Right lobe of liver (tissue), 6 donors: Measurements from ENCODE around the gene MSMO1. TPM values are rescaled to one million over a fixed set of nuclear protein-coding genes. Genes with fewer than 3 reads are reported as not detected.

Experiments used
- ATAC-seq, 4 donors: fragments of 200-7000 bp; cut with Tn5 transposase; one replicate each; pipeline ENCODE4 v1.9.1; 2020; ENCODE audit warnings: mild to moderate bottlenecking in 4 of 4, moderate library complexity in 4 of 4
- DNase-seq, 3 donors: peaks; one replicate each; pipeline ENCODE4 v3.0.0-alpha.2; 2020
- H3K27ac ChIP-seq, 3 donors: fragments of 200-600 bp; one replicate each; pipeline ENCODE4 v1.8.0; 2022
- H3K27me3 ChIP-seq, 2 donors: fragments of 200-600 bp; one replicate each; pipeline ENCODE4 v1.8.0; 2022
- H3K36me3 ChIP-seq, 4 donors: fragments of 200-600 bp; sonication (generic) in 1 of 4; one replicate each; pipeline versions ENCODE4 v1.5.1 to v1.8.0; 2017 to 2022; ENCODE audit warnings: control low read depth in 1 of 4
- H3K4me1 ChIP-seq, 4 donors: fragments of 200-600 bp; sonication (generic) in 1 of 4; one replicate each; pipeline versions ENCODE4 v1.5.1 to v1.8.0; 2017 to 2022; ENCODE audit warnings: control low read depth in 1 of 4
- H3K4me3 ChIP-seq, 3 donors: fragments of 200-600 bp; one replicate each; pipeline ENCODE4 v1.8.0; 2022
- H3K9me3 ChIP-seq, 4 donors: fragments of 200-600 bp; sonication (generic) in 1 of 4; one replicate each; pipeline versions ENCODE4 v1.5.1 to v1.8.0; 2017 to 2022; ENCODE audit warnings: control low read depth in 1 of 4
- CTCF ChIP-seq, 4 donors: fragments of 200-600 bp in 3 of 4; fragments of 450-650 bp in 1 of 4; IDR thresholded peaks; one replicate each; pipeline versions ENCODE4 v1.5.1 to v1.8.0; 2016 to 2022; ENCODE audit warnings: antibody characterized with exemption in 4 of 4, mild to moderate bottlenecking in 2 of 4
- POLR2A ChIP-seq: fragments of 450-650 bp; IDR thresholded peaks from one replicate; pipeline ENCODE4 v1.6.1; 2017; ENCODE audit warnings: antibody characterized with exemption, mild to moderate bottlenecking
- WGBS: methylation state at CpG from one replicate; pipeline ENCODE4 v1.1.6; 2018; ENCODE audit warnings: low coverage, low lambda C conversion rate; ENCODE audit not compliant: insufficient coverage; ENCODE audit errors: missing lambda C conversion rate; 5-methylcytosine and 5-hydroxymethylcytosine counted together
- intact Hi-C, 2 donors: fragments of 100-400 bp; cut with DNase I; formaldehyde crosslinking; loops; one replicate each; pipeline versions ENCODE4 v1.11.2 to v1.14.1; 2022
- total RNA-seq, 6 experiments: library from RNA; depleted of rRNA in 2 of 6; stranded (reverse); fragments of >200 nt in 2 of 6; fragmentation: NEBNext Ultra II Directional in 3 of 6; extraction: Animal tissue kit (Norgen Biotek cat#: 25700) in 3 of 6; gene quantifications; one replicate each; pipeline versions ENCODE4 v1.1.0 to v1.2.4, GENCODE V29; 2016 to 2023
- donor health status: DM: no; HTN: yes; CAD: no.
- donor health status: DM: no; HTN: no; CAD: no.
- donor health status: DM: no; HTN: no; CAD: no.
- donor health status: DM: no; HTN: yes; CAD: no.
- donor health status: DM: no; HTN: yes; CAD: no.

The MSMO1 gene
- total RNA-seq, 6 experiments from 2014 or later: 81.8 to 368 (median 122) TPM

GRCh38 chr4:165319030-165319429 is 8.4 kb upstream of the MSMO1 start:
- Histone ChIP-seq H3K4me1 (no peaks in the 10 kb centered on the region), H3K9me3 (no peaks in the 10 kb centered on the region), H3K36me3 (peaks cover 0 to 5% (median 0%) of the 10 kb centered on the region in 4 donors), H3K27ac (no peak overlapping the region), H3K4me3 (no peak overlapping the region), H3K27me3 (no peaks in the 10 kb centered on the region)
- DNase-seq (no peak), ATAC-seq (no peak)
- TF ChIP-seq POLR2A (no peak), CTCF (IDR thresholded peaks at IDR 0.05) (no peak)
- 84% methylated on average over 5 of the region's 5 CpGs for WGBS
- intact Hi-C loops: no loop called here

DNA sequence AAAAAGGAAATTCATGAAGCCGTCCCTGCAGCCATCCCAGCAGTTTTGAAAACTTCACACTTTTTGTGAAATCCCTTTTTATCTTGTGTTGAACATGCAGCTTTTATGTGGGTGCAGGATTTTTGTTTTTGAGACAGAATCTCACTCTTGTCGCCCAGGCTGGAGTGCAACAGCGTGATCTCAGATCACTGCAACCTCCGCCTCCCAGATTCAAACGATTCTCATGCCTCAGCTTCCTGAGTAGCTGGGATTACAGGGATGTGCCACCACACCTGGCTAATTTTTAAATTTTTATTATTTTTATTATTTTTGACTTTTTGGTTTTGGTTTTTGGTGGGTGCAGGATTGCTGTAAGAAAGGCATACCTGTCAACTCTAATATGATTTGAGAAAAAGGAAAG is 8.0 kb upstream of the MSMO1 start:
- no peaks in the 10 kb centered on the region for H3K9me3 ChIP-seq
- 100% methylated on average over 5 of the region's 5 CpGs for WGBS
- intact Hi-C loops: no loop called here
- no peak for DNase-seq
- H3K4me1 ChIP-seq: no peaks in the 10 kb centered on the region
- no peak for TF ChIP-seq CTCF (IDR thresholded peaks at IDR 0.05)
- no peak for TF ChIP-seq POLR2A
- no peaks in the 10 kb centered on the region for H3K27me3 ChIP-seq
- H3K36me3 ChIP-seq: peaks cover 0 to 5% (median 0%) of the 10 kb centered on the region in 4 donors
- no peak overlapping the region for H3K4me3 ChIP-seq
- no peak overlapping the region for H3K27ac ChIP-seq
- ATAC-seq: no peak

GRCh38 chr4:165324236-165324917 is 3.1 kb upstream of the MSMO1 start:
- Histone ChIP-seq H3K4me3 (no peak overlapping the region), H3K36me3 (peaks cover 0 to 5% (median 0%) of the 10 kb centered on the region in 4 donors), H3K27ac (no peak overlapping the region), H3K27me3 (no peaks in the 10 kb centered on the region), H3K9me3 (no peaks in the 10 kb centered on the region), H3K4me1 (peaks cover 0 to 6% (median 0%) of the 10 kb centered on the region in 4 donors)
- ATAC-seq: no peak
- no peak for DNase-seq
- TF ChIP-seq POLR2A: no peak
- no peak for TF ChIP-seq CTCF (IDR thresholded peaks at IDR 0.05)
- intact Hi-C loops: no loop called here
- WGBS: 82% methylated on average over 7 of the region's 7 CpGs

DNA sequence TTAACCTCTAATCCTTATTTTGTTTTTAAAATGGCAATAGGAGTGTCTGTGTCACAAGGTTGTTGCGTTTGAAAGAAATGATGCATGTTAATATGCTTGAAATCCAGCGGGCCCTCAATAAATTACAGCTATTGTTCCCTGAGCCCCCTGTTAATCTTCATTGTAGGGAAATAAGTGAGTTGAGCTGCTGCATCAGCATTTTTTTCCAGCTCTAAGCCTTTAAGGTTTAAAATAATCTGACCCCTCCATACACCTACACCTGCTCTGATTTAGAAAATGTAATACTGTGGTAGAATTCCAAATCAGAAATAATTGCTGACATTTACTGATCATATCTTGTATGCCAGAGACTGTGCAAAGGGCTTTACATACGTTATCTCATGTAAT is 2.6 kb upstream of the MSMO1 start:
- Histone ChIP-seq H3K4me1 (peaks cover 0 to 6% (median 0%) of the 10 kb centered on the region in 4 donors), H3K36me3 (peaks cover 0 to 5% (median 0%) of the 10 kb centered on the region in 4 donors), H3K27ac (peak overlapping the region in 1 of 3 donors; percentile 94), H3K4me3 (no peak overlapping the region), H3K27me3 (no peaks in the 10 kb centered on the region), H3K9me3 (no peaks in the 10 kb centered on the region)
- WGBS: 96% methylated on average over 3 of the region's 3 CpGs
- intact Hi-C loops: no loop called here
- DNase-seq (no peak), ATAC-seq (no peak)
- TF ChIP-seq CTCF (IDR thresholded peaks at IDR 0.05) (no peak), POLR2A (no peak)
